RWPE1 (cell line): ENCODE measurements around the gene GYS1.
A peak's percentile ranks its signal among the peaks of the same experiment; 100 is the strongest.

ENCODE experiments used
- CTCF ChIA-PET: fragments of 350-600 bp; sonication (Branson Sonifier 250); formaldehyde crosslinking; extraction: SDS; loops from one replicate; lab custom pipeline; 2021; lab: Yijun Ruan, JAX
- POLR2A ChIA-PET: fragments of 400-600 bp; formaldehyde crosslinking; extraction: SDS; loops from one replicate; lab custom pipeline; 2020; ENCODE audit warnings: antibody characterized with exemption; ENCODE audit not compliant: low non-redundant PET; lab: Yijun Ruan, JAX
- DNase-seq: peaks from one replicate; pipeline ENCODE4 v3.0.0; 2012; ENCODE audit warnings: low spot score
- H3K27ac ChIP-seq: fragments of 450-650 bp; 2 replicates; pipeline ENCODE4 v1.5.1; 2017
- CTCF ChIP-seq: fragments of 450-650 bp; conservative IDR thresholded peaks from 2 replicates; pipeline ENCODE4 v1.5.1; 2017; ENCODE audit warnings: low read depth, mild to moderate bottlenecking

The GYS1 gene

DNA sequence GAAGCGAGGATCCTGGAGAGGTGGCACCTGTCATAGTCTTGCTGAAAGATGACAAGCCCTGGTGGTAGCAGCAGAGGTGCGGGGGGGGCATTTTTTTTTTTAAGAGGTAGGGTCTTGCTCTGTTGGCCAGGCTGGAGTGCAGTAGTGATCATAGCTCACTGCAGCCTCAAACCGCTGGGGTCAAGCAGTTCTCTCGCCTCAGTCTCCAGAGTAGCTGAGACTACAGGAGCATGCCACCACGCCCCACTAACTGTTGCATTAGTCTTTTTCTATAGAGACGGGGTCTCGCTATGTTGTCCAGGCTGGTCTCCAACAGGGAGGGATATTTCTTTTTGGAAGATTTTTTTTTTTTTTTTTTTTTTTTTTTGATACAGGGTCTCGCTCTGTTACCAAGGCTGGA lies 35.1 kb downstream of the GYS1 start:
- no peak for TF ChIP-seq CTCF
- no peak overlapping the region; the same call in 1 of the 2 replicates for H3K27ac ChIP-seq
- no peak for DNase-seq
- ChIA-PET POLR2A (interaction anchor here (0.7 kb wide), 1 partner anchor 236 kb away, joined by 8 read pairs; no protein-coding TSS in a partner anchor), CTCF (no interaction called here)

GRCh38 chr19:48955308-48955958 lies 37.7 kb downstream of the GYS1 start:
- POLR2A ChIA-PET, result interaction anchor here (0.5 kb wide), 1 partner anchor 166 kb away, joined by 3 read pairs; no protein-coding TSS in a partner anchor
- H3K27ac ChIP-seq, result peak overlapping the region; percentile 85
- CTCF ChIA-PET, result interaction anchor here (0.7 kb wide), 1 partner anchor 195 kb away, joined by 3 read pairs; no protein-coding TSS in a partner anchor
- DNase-seq, result no peak
- no peak for TF ChIP-seq CTCF

GRCh38 chr19:48954595-48955307 lies 38.4 kb downstream of the GYS1 start, which contains the start of gene BAX:
Gene BAX, plus strand, starts transcription at chr19:48954875. Its CDS starts 54 bp downstream, at chr19:48954929.
- DNase-seq, result peak; percentile 95
- peak within 1 kb of the TSS; percentile 85 for H3K27ac ChIP-seq
- CTCF ChIA-PET, result interaction anchor here (0.6 kb wide), 1 partner anchor 61 kb away, joined by 5 read pairs; no protein-coding TSS in a partner anchor
- TF ChIP-seq CTCF, result no peak
- POLR2A ChIA-PET, result interaction anchor here (0.6 kb wide), 2 partner anchors 22 to 399 kb away, joined by 3 to 9 read pairs; no protein-coding TSS in a partner anchor

GRCh38 chr19:48953990-48954594 lies 39.0 kb downstream of the GYS1 start:
- TF ChIP-seq CTCF, result no peak
- DNase-seq, result no peak
- CTCF ChIA-PET, result interaction anchor here (0.6 kb wide), 2 partner anchors 54 to 60 kb away, joined by 4 to 5 read pairs; no protein-coding TSS in a partner anchor
- peak overlapping the region; percentile 85 for H3K27ac ChIP-seq
- POLR2A ChIA-PET, result interaction anchor here (0.6 kb wide), 2 partner anchors 21 to 400 kb away, joined by 3 to 9 read pairs; no protein-coding TSS in a partner anchor

GRCh38 chr19:48953141-48953540 lies 40.0 kb downstream of the GYS1 start:
- ChIA-PET CTCF (interaction anchor here (0.6 kb wide), 1 partner anchor 158 kb away, joined by 3 read pairs; no protein-coding TSS in a partner anchor), POLR2A (interaction anchor here (0.8 to 1.2 kb wide), 2 partner anchors 9 to 77 kb away, joined by 3 to 5 read pairs; no protein-coding TSS in a partner anchor)
- no peak for DNase-seq
- no peak for TF ChIP-seq CTCF
- peak overlapping the region; percentile 85; the same call in 1 of the 2 replicates for H3K27ac ChIP-seq
